GM18951 (cell line): ENCODE measurements around the gene LRP1B.
"Not testable (repeated sequence)": the region's sequence is repeated elsewhere in the genome, so short reads cannot be mapped to it uniquely, and the experiment has no call there.

ENCODE experiments used
- POLR2A ChIP-seq: IDR thresholded peaks from 4 replicates; pipeline ENCODE4 v1.6.1; 2011; ENCODE audit warnings: mild to moderate bottlenecking; ENCODE audit not compliant: insufficient read length, insufficient read depth; ENCODE audit errors: extremely low read depth
- in situ Hi-C: fragments of 300-500 bp; cut with MboI; formaldehyde crosslinking; loops from one replicate; pipeline ENCODE4 v1.12.0; 2022; ENCODE audit warnings: low sequenced_read_pairs, mixed read lengths, inconsistent platforms; ENCODE audit not compliant: unreplicated experiment

The LRP1B gene

DNA sequence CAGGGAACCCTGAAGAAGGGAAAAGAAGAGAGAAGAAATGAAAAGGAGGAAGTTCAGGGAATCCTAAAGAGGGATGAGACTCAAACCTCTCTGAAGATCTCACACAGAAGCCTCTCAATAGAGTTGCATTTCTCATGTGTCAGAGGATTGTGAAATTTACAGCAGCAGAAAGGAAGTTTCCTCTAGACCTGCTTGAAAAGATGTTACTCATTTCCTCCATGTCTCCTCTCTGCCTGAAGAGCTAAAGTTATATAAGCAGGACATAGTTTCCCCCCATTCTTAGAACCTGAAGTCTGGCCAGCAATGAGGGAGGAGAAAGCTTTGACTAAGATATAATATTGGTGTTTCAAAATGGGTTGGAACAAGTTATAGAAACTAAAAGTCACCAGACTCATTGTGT, 1155.6 kb downstream of the LRP1B start:
- no peak for TF ChIP-seq POLR2A
- in situ Hi-C loops = no loop called here

DNA sequence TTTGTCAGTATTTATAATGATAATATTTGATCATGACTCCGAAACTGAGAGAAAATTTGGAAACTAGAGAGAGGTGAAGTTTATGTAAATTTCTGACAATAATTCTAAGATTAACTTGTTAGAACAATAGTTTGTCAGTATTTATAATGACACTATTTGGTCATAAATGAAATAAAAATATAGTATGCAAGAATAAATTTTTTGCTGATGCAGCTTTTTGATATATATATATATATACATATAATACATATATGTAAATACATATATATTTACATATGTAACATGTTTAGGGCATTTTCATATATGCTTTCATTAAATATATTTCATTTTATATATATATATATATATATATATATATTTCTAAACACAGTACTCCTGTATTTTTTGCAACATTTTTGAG, 1158.1 kb downstream of the LRP1B start:
- in situ Hi-C loops = no loop called here
- TF ChIP-seq POLR2A = no peak

- in situ Hi-C loops = not testable (repeated sequence)
These were observed 1166.5 kb downstream of the LRP1B start for GRCh38 chr2:140964324-140964723.

- in situ Hi-C loops = no loop called here
- TF ChIP-seq POLR2A = no peak
These were observed 1180.9 kb downstream of the LRP1B start for GRCh38 chr2:140949932-140950331.

DNA sequence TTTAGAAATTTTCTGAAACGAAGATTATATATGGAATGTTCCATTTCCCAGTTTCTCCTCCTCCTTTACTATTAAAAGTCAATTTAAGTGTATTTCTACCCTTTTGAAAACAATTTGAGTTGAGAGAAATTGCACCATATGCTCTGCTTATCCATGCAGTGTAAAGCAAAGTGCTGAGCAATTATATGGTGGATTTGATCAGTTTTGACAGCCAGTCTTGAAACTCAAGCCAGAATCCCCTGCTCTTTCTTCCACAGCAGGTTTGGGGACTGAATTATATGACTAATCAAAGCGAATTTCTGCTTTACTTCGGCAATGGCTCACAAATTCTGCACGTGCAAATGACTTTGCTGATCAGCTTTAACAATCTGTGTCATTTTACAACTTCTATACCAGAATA, 1183.6 kb downstream of the LRP1B start:
- in situ Hi-C loops = no loop called here
- no peak for TF ChIP-seq POLR2A

- in situ Hi-C loops = no loop called here
- no peak for TF ChIP-seq POLR2A
These were observed 1186.9 kb downstream of the LRP1B start for GRCh38 chr2:140943867-140944266.

GRCh38 chr2:140942284-140942683, 1188.5 kb downstream of the LRP1B start:
- no peak for TF ChIP-seq POLR2A
- in situ Hi-C loops = no loop called here

GRCh38 chr2:140929849-140930248, 1201.0 kb downstream of the LRP1B start:
- in situ Hi-C loops = no loop called here
- no peak for TF ChIP-seq POLR2A

- in situ Hi-C loops = no loop called here
- no peak for TF ChIP-seq POLR2A
These were observed 1212.4 kb downstream of the LRP1B start for GRCh38 chr2:140918426-140918825.

GRCh38 chr2:140916410-140916809, 1214.4 kb downstream of the LRP1B start:
- no peak for TF ChIP-seq POLR2A
- in situ Hi-C loops = no loop called here

- no peak for TF ChIP-seq POLR2A
- in situ Hi-C loops = no loop called here
These were observed 1220.1 kb downstream of the LRP1B start for GRCh38 chr2:140910683-140911082.

DNA sequence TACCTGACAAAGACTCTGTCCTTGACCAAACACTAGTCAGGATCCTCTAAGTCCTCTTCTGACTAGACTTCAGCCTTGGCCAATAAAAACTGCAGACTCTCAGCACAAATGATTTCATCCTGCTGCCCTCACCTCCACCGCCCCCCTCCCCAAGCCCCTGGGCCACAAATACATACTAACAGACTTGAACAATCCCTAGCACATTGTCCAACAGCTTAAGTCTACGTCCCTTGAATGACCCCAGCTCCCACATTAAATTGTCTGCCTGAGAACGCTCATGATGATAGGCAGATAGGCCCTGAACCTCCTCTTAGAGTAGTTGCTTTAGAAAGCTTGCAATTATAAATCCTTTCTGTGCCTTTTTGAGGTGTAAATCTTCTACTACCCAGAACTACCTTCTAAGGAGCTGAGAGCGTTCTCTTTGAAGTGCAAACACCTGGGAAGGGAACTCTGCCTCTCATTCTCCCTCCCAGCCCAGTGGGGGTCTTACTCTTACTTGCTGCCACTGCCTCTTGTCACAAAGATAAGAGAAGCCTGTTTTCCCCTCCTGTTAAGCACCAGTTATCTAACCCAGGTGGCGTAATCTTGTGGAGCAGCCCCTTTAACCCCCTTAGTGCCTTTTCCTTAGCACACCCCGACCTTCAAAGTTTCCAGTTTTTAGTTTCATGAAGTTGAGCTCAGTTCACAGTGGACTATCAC, 1225.6 kb downstream of the LRP1B start:
- no peak for TF ChIP-seq POLR2A
- in situ Hi-C loops = no loop called here

DNA sequence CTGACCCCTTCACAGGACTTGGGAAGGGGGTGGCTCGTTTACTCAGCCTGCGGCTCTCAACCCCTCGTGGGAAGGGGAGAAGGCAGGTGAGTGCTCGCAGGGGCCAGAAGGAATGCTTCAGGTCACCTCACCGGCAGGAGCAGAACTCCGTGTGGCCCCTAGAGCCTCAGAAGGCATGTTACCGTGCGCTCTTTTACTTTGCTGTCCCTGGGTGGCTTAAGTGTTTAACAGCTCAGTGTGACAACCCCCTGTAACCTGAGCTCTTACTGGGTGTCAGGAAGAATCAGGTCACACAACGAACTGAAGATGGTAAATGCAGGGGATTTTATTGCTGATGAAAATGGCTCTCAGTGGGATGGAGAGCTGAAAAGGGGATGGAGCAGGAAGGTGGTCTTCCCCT, 1235.4 kb downstream of the LRP1B start:
- TF ChIP-seq POLR2A = no peak
- in situ Hi-C loops = no loop called here

GRCh38 chr2:140893685-140894084, 1237.1 kb downstream of the LRP1B start:
- in situ Hi-C loops = no loop called here

More at GRCh38 chr2:140893685-140894084, 1237.1 kb downstream of the LRP1B start:
- no peak for TF ChIP-seq POLR2A
